ENCODE data around the gene SLC29A2.

GRCh38 chr11:66314186-66314501 lies 57.4 kb downstream of the SLC29A2 start:
- TF ChIP-seq EZH2 (IDR thresholded peaks at IDR 0.05; ENCODE audit: low read length, missing control alignments) = no peak
- no peak for TF ChIP-seq CTCF (conservative IDR thresholded peaks at IDR 0.05 in 1 of 2, IDR thresholded peaks at IDR 0.05 in 1 of 2; ENCODE audit: low read depth in 1 of 2, low read length in 2 of 2)

Measured in fibroblast of lung (primary cell).